Measurements from ENCODE around the gene METTL4.

- TF ChIP-seq, protein P1, sequence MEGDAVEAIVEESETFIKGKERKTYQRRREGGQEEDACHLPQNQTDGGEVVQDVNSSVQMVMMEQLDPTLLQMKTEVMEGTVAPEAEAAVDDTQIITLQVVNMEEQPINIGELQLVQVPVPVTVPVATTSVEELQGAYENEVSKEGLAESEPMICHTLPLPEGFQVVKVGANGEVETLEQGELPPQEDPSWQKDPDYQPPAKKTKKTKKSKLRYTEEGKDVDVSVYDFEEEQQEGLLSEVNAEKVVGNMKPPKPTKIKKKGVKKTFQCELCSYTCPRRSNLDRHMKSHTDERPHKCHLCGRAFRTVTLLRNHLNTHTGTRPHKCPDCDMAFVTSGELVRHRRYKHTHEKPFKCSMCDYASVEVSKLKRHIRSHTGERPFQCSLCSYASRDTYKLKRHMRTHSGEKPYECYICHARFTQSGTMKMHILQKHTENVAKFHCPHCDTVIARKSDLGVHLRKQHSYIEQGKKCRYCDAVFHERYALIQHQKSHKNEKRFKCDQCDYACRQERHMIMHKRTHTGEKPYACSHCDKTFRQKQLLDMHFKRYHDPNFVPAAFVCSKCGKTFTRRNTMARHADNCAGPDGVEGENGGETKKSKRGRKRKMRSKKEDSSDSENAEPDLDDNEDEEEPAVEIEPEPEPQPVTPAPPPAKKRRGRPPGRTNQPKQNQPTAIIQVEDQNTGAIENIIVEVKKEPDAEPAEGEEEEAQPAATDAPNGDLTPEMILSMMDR (IDR thresholded peaks at IDR 0.05 in 2 of 3, conservative IDR thresholded peaks at IDR 0.05 in 1 of 3; ENCODE audit: borderline replicate concordance in 1 of 3, insufficient read depth in 1 of 3, low read depth in 2 of 3, low read length in 2 of 3), result no peak
- no peak for TF ChIP-seq POLR2A (IDR thresholded peaks at IDR 0.05; ENCODE audit: borderline replicate concordance, extremely low read depth, insufficient read depth, insufficient read length)
Measured at GRCh38 chr18:2534906-2535305, 36.4 kb downstream of the METTL4 start.
